CD4-positive, alpha-beta T cell treated with Interleukin-2 at 100 ng/mL for 4 hours (primary cell): Measurements from ENCODE around the gene GH2.
"Not testable (repeated sequence)": the region's sequence is repeated elsewhere in the genome, so short reads cannot be mapped to it uniquely, and the experiment has no call there.

ENCODE experiments used
- DNase-seq: peaks from one replicate; pipeline ENCODE4 v3.0.0-alpha.2; 2020; ENCODE audit warnings: low spot score

GH2 gene

GRCh38 chr17:63873577-63873976 lies 8.2 kb downstream of the GH2 start, which contains the start of gene CSH2:
Gene CSH2 (minus strand): TSS chr17:63873677. CDS start chr17:63873614, 63 bp downstream.
- not testable (repeated sequence) for DNase-seq

- DNase-seq, result not testable (repeated sequence)
Measured at GRCh38 chr17:63871646-63872365, 9.9 kb downstream of the GH2 start.

- DNase-seq, result not testable (repeated sequence)
Measured at GRCh38 chr17:63870292-63870665, 11.5 kb downstream of the GH2 start.

- not testable (repeated sequence) for DNase-seq
Measured at GRCh38 chr17:63869491-63870291, 12.1 kb downstream of the GH2 start.

GRCh38 chr17:63866625-63867024 lies 15.1 kb downstream of the GH2 start:
- not testable (repeated sequence) for DNase-seq

GRCh38 chr17:63859257-63859656 lies 22.5 kb downstream of the GH2 start:
- no peak for DNase-seq

- DNase-seq, result not testable (repeated sequence)
Measured at GRCh38 chr17:63856425-63856824, 25.3 kb downstream of the GH2 start.

GRCh38 chr17:63855185-63855584 lies 26.6 kb downstream of the GH2 start:
- no peak for DNase-seq

GRCh38 chr17:63854709-63855108 lies 27.0 kb downstream of the GH2 start:
- DNase-seq, result no peak

GRCh38 chr17:63853260-63853659 lies 28.5 kb downstream of the GH2 start:
- no peak for DNase-seq

- no peak for DNase-seq
Measured at GRCh38 chr17:63850401-63850800, 31.3 kb downstream of the GH2 start.

- peak; percentile 94 for DNase-seq
Measured at GRCh38 chr17:63848834-63849689, 32.7 kb downstream of the GH2 start.

GRCh38 chr17:63847525-63848249 lies 34.1 kb downstream of the GH2 start:
- DNase-seq, result no peak

GRCh38 chr17:63845509-63845908 lies 36.2 kb downstream of the GH2 start:
- DNase-seq, result no peak

- no peak for DNase-seq
Measured at GRCh38 chr17:63843910-63844677, 37.6 kb downstream of the GH2 start.

GRCh38 chr17:63843387-63843888 lies 38.3 kb downstream of the GH2 start:
- DNase-seq, result not testable (repeated sequence)

- DNase-seq, result peak; percentile 99
Measured at GRCh38 chr17:63842540-63843386, 39.0 kb downstream of the GH2 start, which contains the start of gene SMARCD2. Gene SMARCD2 (minus strand): TSS chr17:63842685. CDS start chr17:63842674, 11 bp downstream.

GRCh38 chr17:63842173-63842539 lies 39.6 kb downstream of the GH2 start:
- DNase-seq, result no peak

GRCh38 chr17:63841350-63842172 lies 40.2 kb downstream of the GH2 start:
- DNase-seq, result no peak
